AG09319 (cell line): Measurements from ENCODE around the gene CDC37L1.

Experiments used
- DNase-seq: peaks from one replicate; pipeline ENCODE4 v3.0.0-alpha.2; 2010; ENCODE audit warnings: low read depth; ENCODE audit errors: extremely low read depth
- CTCF ChIP-seq: IDR thresholded peaks from 2 replicates; pipeline ENCODE4 v1.5.1; 2011; ENCODE audit warnings: low read depth, mild to moderate bottlenecking, inconsistent platforms, low read length, moderate library complexity

CDC37L1 gene

DNA sequence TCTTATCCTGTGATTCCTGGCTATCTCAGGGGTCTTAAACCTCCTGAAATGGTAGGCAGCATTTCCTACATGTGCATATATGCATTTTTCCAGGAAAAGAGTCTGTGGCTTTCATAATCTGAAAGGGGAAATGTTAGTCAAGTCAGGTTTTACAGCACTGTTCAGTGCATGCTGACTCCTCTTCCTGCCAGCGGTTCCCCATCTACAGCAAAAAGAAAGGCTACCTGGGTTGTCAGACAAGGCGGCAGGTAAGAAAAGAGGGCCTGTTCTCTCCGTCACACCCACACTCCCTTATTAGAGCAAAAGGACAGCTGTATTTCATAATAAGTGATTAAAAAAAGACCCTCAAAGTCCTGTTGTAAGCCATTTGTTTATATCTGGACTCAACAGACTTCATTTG lies 8.8 kb upstream of the CDC37L1 start:
- DNase-seq, result no peak
- no peak for TF ChIP-seq CTCF

DNA sequence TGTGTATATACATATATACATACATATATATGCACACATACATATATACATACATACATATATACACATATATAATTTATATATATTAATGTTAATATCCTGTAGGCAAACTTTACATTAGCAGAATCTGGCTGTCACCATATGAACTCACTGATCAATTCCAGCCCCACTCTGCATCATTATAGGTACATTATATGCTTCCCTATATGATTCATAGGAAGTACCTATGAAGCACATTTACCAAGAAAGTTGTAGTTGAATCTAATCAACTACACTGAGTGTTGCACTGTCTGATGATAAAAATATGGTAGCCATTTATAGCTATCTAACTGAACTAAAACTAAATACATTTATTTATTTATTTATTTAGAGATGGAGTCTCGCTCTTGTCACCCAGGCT lies 7.6 kb upstream of the CDC37L1 start:
- no peak for DNase-seq
- no peak for TF ChIP-seq CTCF

- peak; percentile 93 for DNase-seq
- TF ChIP-seq CTCF, result no peak
Observed at GRCh38 chr9:4674783-4675182, 4.6 kb upstream of the CDC37L1 start.

DNA sequence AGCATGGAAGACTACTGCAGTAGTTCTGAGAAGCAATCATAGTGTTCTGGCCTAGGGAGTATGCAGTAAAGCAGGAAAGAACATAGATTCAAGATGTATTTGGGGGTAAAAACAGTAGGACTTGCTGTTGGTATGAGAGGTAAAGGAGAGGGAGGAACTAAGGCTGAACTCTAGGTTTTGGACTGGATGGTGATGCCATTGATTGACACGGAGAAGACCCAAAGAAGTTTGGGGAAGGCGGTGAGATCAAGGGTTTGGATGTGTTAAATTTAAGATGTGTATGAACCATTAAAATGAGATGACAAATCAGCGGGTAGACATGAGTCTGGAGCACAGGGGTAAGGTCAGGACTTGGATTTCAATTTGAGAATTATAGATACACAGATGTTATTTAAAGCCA lies 2.0 kb upstream of the CDC37L1 start:
- TF ChIP-seq CTCF, result no peak
- DNase-seq, result no peak

DNA sequence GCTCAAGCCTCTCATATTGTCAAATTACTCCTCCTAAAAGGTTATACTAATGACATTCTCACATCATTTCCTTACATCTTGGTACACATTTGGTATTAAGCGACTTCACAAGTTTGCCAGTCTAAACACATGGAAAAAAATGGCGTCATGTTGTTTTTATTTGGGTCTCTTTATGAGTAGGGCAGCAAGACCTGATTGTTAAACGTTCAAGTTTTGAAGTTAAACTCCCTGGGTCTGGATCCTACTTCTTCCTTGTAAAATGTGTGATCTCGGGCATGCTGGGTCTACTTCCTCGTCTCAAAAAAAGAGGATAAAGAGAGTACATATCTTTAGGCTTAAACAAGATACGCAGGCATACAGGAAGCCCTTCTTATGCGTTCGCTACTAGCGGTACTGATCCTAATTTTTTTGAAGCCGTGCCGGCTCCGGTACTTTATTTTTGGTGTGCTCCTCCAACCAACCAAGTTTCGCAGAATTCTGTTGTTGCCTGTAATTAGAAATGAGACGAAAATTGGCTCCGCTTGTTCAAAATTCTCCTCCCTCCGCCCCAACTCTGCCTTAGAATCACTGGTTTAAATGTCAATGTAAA lies 596 bp upstream of the CDC37L1 start:
- DNase-seq, result no peak
- no peak for TF ChIP-seq CTCF

GRCh38 chr9:4680173-4680525 lies 780 bp downstream of the CDC37L1 start:
- no peak for TF ChIP-seq CTCF
- DNase-seq, result no peak

DNA sequence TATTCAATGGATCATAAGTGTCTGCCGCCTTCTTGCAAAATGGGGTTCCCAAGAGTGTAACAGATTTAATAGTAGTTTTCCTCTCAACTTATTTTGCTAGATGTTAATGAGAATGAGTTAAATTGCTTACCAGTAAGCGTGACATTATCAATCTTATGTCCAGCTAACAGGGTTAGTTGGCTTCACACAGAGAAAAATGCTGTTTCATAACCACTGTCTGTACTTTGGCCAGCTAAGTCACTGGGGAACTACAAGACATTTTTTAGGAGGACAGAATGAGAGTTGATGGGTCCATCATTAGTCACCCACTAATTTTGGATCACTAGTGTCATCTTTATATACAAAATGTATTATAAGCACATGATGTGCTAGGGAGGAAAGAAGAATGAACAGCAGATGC lies 1.4 kb downstream of the CDC37L1 start:
- TF ChIP-seq CTCF, result no peak
- no peak for DNase-seq
